HepG2 (cell line): Measurements from ENCODE around the gene PSMB10. TPM values are rescaled to one million over a fixed set of nuclear protein-coding genes. Genes with fewer than 3 reads are reported as not detected.

ENCODE experiments used
- ADNP ChIP-seq: sonication (generic); formaldehyde crosslinking; IDR thresholded peaks from 2 replicates; pipeline ENCODE4 v1.4.0; 2020; ENCODE audit warnings: missing genetic modification reagents
- KLF12 ChIP-seq: sonication (generic); formaldehyde crosslinking; IDR thresholded peaks from 2 replicates; pipeline ENCODE4 v1.4.0; 2020; ENCODE audit warnings: missing genetic modification reagents, borderline replicate concordance
- PPARG ChIP-seq: conservative IDR thresholded peaks from 2 replicates; pipeline ENCODE4 v1.6.1; 2016; ENCODE audit warnings: missing biosample characterization, missing genetic modification reagents
- ZHX2 ChIP-seq, 2 experiments: sonication (generic) in 1 of 2; formaldehyde crosslinking in 1 of 2; IDR thresholded peaks; 2 replicates each; pipeline versions ENCODE4 v1.6.1 to v1.9.0; 2014 to 2022; ENCODE audit warnings: antibody characterized with exemption in 1 of 2, borderline replicate concordance in 1 of 2, inconsistent platforms in 1 of 2, low read depth in 1 of 2, missing genetic modification reagents in 1 of 2
- ZNF3 ChIP-seq: IDR thresholded peaks from 2 replicates; pipeline ENCODE4 v1.7.0; 2017; ENCODE audit warnings: inconsistent platforms
- ZNF329 ChIP-seq: sonication (generic); formaldehyde crosslinking; IDR thresholded peaks from 2 replicates; pipeline ENCODE4 v1.9.0; 2021; ENCODE audit warnings: low read depth, mild to moderate bottlenecking, missing genetic modification reagents
- ZNF354B ChIP-seq: sonication (generic); formaldehyde crosslinking; IDR thresholded peaks from 2 replicates; pipeline ENCODE4 v1.8.0; 2022; ENCODE audit warnings: mild to moderate bottlenecking, missing genetic modification reagents
- ZNF816 ChIP-seq: sonication (generic); formaldehyde crosslinking; IDR thresholded peaks from 2 replicates; pipeline ENCODE4 v1.8.0; 2022; ENCODE audit warnings: missing genetic modification reagents, mild to moderate bottlenecking, borderline replicate concordance
- ZSCAN25 ChIP-seq: sonication (generic); formaldehyde crosslinking; IDR thresholded peaks from 2 replicates; pipeline ENCODE4 v1.8.0; 2022; ENCODE audit warnings: mild to moderate bottlenecking, missing genetic modification reagents
- ZSCAN5A ChIP-seq: sonication (generic); formaldehyde crosslinking; IDR thresholded peaks from 2 replicates; pipeline ENCODE4 v1.8.0; 2022; ENCODE audit warnings: mild to moderate bottlenecking, missing genetic modification reagents, borderline replicate concordance
- polyA plus RNA-seq, 8 experiments: library from polyadenylated mRNA; depleted of rRNA in 3 of 8; stranded (reverse) in 7 of 8; unstranded in 1 of 8; fragments of >200 nt; fragmentation: Illumina TruSeq in 4 of 8; extraction: Trizol in 4 of 8; gene quantifications; 2 replicates each; pipeline versions ENCODE4 v1.2.1 to v1.2.3, GENCODE V29; 2011 to 2016; ENCODE audit warnings: low read depth in 4 of 8, missing spikeins in 1 of 8, mixed read lengths in 1 of 8; ENCODE audit not compliant: insufficient read depth in 1 of 8
- total RNA-seq, 5 experiments: library from RNA; depleted of rRNA; stranded (reverse); fragments of >200 nt; fragmentation: Illumina TruSeq; extraction: Trizol; gene quantifications; 2 replicates each; pipeline ENCODE4 v1.2.3, GENCODE V29; 2016; ENCODE audit warnings: low read depth in 1 of 5

Gene PSMB10
- total and polyA plus RNA-seq, 2 of the 13 experiments (the other 11 are each of a cell fraction or from before 2014, with no cell fraction given), result 12.7 to 65.9 TPM

- peak; percentile 98 for TF ChIP-seq ZSCAN25 (CRISPR knock-in tag)
- no peak; the same call in 1 of the 2 replicates for TF ChIP-seq ZNF329 (CRISPR knock-in tag)
- TF ChIP-seq KLF12, result no peak
- no peak for TF ChIP-seq ADNP (CRISPR knock-in tag)
- TF ChIP-seq ZNF354B, result no peak
- no peak for TF ChIP-seq PPARG
- TF ChIP-seq ZNF3, result no peak
- no peak for TF ChIP-seq ZSCAN5A (CRISPR knock-in tag)
- TF ChIP-seq ZHX2 (IDR thresholded peaks at IDR 0.05; ENCODE audit: low read depth), result no peak; the same call in 1 of the 2 replicates
- TF ChIP-seq ZHX2 (CRISPR knock-in tag; IDR thresholded peaks at IDR 0.05; ENCODE audit: borderline replicate concordance), result no peak
- TF ChIP-seq ZNF816, result peak; percentile 86; the same call in 1 of the 2 replicates
Observed at GRCh38 chr16:67943256-67943618, 6.6 kb upstream of the PSMB10 start (continued).
